ENCODE data around the gene ZNF385A.

The ZNF385A gene

GRCh38 chr12:54338698-54339296 lies 45.7 kb downstream of the ZNF385A start:
- peaks cover 34% of the 10 kb centered on the region for H3K36me3 ChIP-seq (ENCODE audit: insufficient read depth, low read length)

GRCh38 chr12:54337854-54338650 lies 46.5 kb downstream of the ZNF385A start:
- Histone ChIP-seq H4K20me1 (ENCODE audit: insufficient read depth, low read length) (peaks cover 3% of the 10 kb centered on the region; the same call in 1 of the 2 replicates), H3K4me2 (ENCODE audit: insufficient read depth, low read length) (no peak overlapping the region), H2AFZ (ENCODE audit: low read depth, low read length) (no peak overlapping the region), H3K9me3 (ENCODE audit: insufficient read depth, low read length, severe bottlenecking) (no peaks in the 10 kb centered on the region), H3K9ac (ENCODE audit: low read depth, low read length) (no peak overlapping the region), H3K36me3 (ENCODE audit: insufficient read depth, low read length) (peaks cover 26% of the 10 kb centered on the region), H3K4me3 (ENCODE audit: low read depth in 1 of 2, low read length in 2 of 2) (no peak overlapping the region), H3K27ac (ENCODE audit: low read length) (no peak overlapping the region), H3K4me1 (ENCODE audit: insufficient read depth, low read length) (no peaks in the 10 kb centered on the region), H3K27me3 (ENCODE audit: insufficient read depth, low read length, poor library complexity) (no peaks in the 10 kb centered on the region), H3K79me2 (ENCODE audit: insufficient read depth, low read length) (peaks cover 47% of the 10 kb centered on the region)
- DNase-seq (no peak), ATAC-seq (ENCODE audit: insufficient read depth, low read depth) (no peak)
- TF ChIP-seq EZH2 (IDR thresholded peaks at IDR 0.05; ENCODE audit: borderline replicate concordance, low read depth, low read length, severe bottlenecking) (no peak), CTCF (IDR thresholded peaks at IDR 0.05; ENCODE audit: borderline replicate concordance, extremely low read depth, low read length, poor library complexity, severe bottlenecking) (no peak)

More at GRCh38 chr12:54338698-54339296, 45.7 kb downstream of the ZNF385A start:
- Histone ChIP-seq H2AFZ (ENCODE audit: low read depth, low read length) (no peak overlapping the region), H3K79me2 (ENCODE audit: insufficient read depth, low read length) (peaks cover 40% of the 10 kb centered on the region), H3K27ac (ENCODE audit: low read length) (no peak overlapping the region), H3K4me1 (ENCODE audit: insufficient read depth, low read length) (no peaks in the 10 kb centered on the region), H3K9ac (ENCODE audit: low read depth, low read length) (no peak overlapping the region), H3K9me3 (ENCODE audit: insufficient read depth, low read length, severe bottlenecking) (no peaks in the 10 kb centered on the region), H4K20me1 (ENCODE audit: insufficient read depth, low read length) (peaks cover 3% of the 10 kb centered on the region; the same call in 1 of the 2 replicates), H3K4me3 (ENCODE audit: low read depth in 1 of 2, low read length in 2 of 2) (no peak overlapping the region), H3K4me2 (ENCODE audit: insufficient read depth, low read length) (no peak overlapping the region), H3K27me3 (ENCODE audit: insufficient read depth, low read length, poor library complexity) (no peaks in the 10 kb centered on the region)
- no peak for TF ChIP-seq EZH2 (IDR thresholded peaks at IDR 0.05; ENCODE audit: borderline replicate concordance, low read depth, low read length, severe bottlenecking)
- no peak for TF ChIP-seq CTCF (IDR thresholded peaks at IDR 0.05; ENCODE audit: borderline replicate concordance, extremely low read depth, low read length, poor library complexity, severe bottlenecking)
- ATAC-seq (ENCODE audit: insufficient read depth, low read depth) (no peak), DNase-seq (no peak)

- no peak for ATAC-seq (ENCODE audit: insufficient read depth, low read depth)
- Histone ChIP-seq H2AFZ (ENCODE audit: low read depth, low read length) (no peak overlapping the region), H4K20me1 (ENCODE audit: insufficient read depth, low read length) (peaks cover 3% of the 10 kb centered on the region; the same call in 1 of the 2 replicates), H3K27ac (ENCODE audit: low read length) (no peak overlapping the region), H3K36me3 (ENCODE audit: insufficient read depth, low read length) (peaks cover 19% of the 10 kb centered on the region), H3K4me1 (ENCODE audit: insufficient read depth, low read length) (no peaks in the 10 kb centered on the region), H3K79me2 (ENCODE audit: insufficient read depth, low read length) (peaks cover 51% of the 10 kb centered on the region), H3K9ac (ENCODE audit: low read depth, low read length) (no peak overlapping the region), H3K4me2 (ENCODE audit: insufficient read depth, low read length) (no peak overlapping the region), H3K9me3 (ENCODE audit: insufficient read depth, low read length, severe bottlenecking) (no peaks in the 10 kb centered on the region), H3K4me3 (ENCODE audit: low read depth in 1 of 2, low read length in 2 of 2) (no peak overlapping the region), H3K27me3 (ENCODE audit: insufficient read depth, low read length, poor library complexity) (no peaks in the 10 kb centered on the region)
- DNase-seq, result no peak
- TF ChIP-seq EZH2 (IDR thresholded peaks at IDR 0.05; ENCODE audit: borderline replicate concordance, low read depth, low read length, severe bottlenecking) (no peak), CTCF (IDR thresholded peaks at IDR 0.05; ENCODE audit: borderline replicate concordance, extremely low read depth, low read length, poor library complexity, severe bottlenecking) (no peak)
These were observed 47.2 kb downstream of the ZNF385A start for GRCh38 chr12:54337280-54337842.

Measured in DND-41 (cell line).